Activated naive CD8-positive, alpha-beta T cell treated with anti-CD3 and anti-CD28 coated beads, Interleukin-2, amount 10 ng/mL, durations not matched to agents 7 days and 5 days (primary cell): Measurements from ENCODE around the gene GPR31. TPM values are rescaled to one million over a fixed set of nuclear protein-coding genes. Genes with fewer than 3 reads are reported as not detected.
"Not testable (repeated sequence)": the region's sequence is repeated elsewhere in the genome, so short reads cannot be mapped to it uniquely, and the experiment has no call there.

Experiments used
- ATAC-seq: fragments of 150-1000 bp; cut with Tn5 transposase; one replicate; pipeline ENCODE4 v1.10.0; 2021; ENCODE audit warnings: low read depth, moderate library complexity
- POLR2A ChIA-PET: fragments of 350-600 bp; sonication (Branson Sonifier 250); formaldehyde crosslinking; loops from one replicate; lab custom pipeline; 2021; ENCODE audit warnings: antibody characterized with exemption; lab: Charles Lee
- DNase-seq: peaks from one replicate; pipeline ENCODE4 v3.0.0; 2021
- H3K27ac Mint-ChIP-seq: one replicate; pipeline ENCODE4 v1.8.0; 2022; ENCODE audit warnings: mild to moderate bottlenecking, mixed read lengths
- H3K27me3 Mint-ChIP-seq: one replicate; pipeline ENCODE4 v1.8.0; 2022; ENCODE audit warnings: mild to moderate bottlenecking, moderate library complexity, mixed read lengths
- H3K36me3 Mint-ChIP-seq: one replicate; pipeline ENCODE4 v1.8.0; 2021; ENCODE audit warnings: mild to moderate bottlenecking, mixed read lengths
- H3K4me1 Mint-ChIP-seq: one replicate; pipeline ENCODE4 v1.8.0; 2021; ENCODE audit warnings: mixed read lengths
- H3K4me3 Mint-ChIP-seq: one replicate; pipeline ENCODE4 v1.8.0; 2022; ENCODE audit warnings: mild to moderate bottlenecking, moderate library complexity, mixed read lengths
- H3K9me3 Mint-ChIP-seq: one replicate; pipeline ENCODE4 v1.8.0; 2021; ENCODE audit warnings: mixed read lengths
- total RNA-seq, 2 experiments: library from RNA; stranded (reverse); gene quantifications; one replicate each; pipeline ENCODE4 v1.2.3, GENCODE V29; 2021

Gene GPR31
- total RNA-seq, 2 experiments from 2014 or later = not detected

- POLR2A ChIA-PET, H3K27me3 Mint-ChIP-seq, H3K4me1 Mint-ChIP-seq, H3K9me3 Mint-ChIP-seq, ATAC-seq, H3K36me3 Mint-ChIP-seq, H3K27ac Mint-ChIP-seq, DNase-seq, H3K4me3 Mint-ChIP-seq: not testable (repeated sequence)
Measured at GRCh38 chr6:167181351-167181750, 23.6 kb upstream of the GPR31 start.

GRCh38 chr6:167180086-167180485 is 22.3 kb upstream of the GPR31 start:
- ATAC-seq, POLR2A ChIA-PET: not testable (repeated sequence)

GRCh38 chr6:167178896-167179655 is 21.3 kb upstream of the GPR31 start:
- H3K27ac Mint-ChIP-seq, ATAC-seq, H3K36me3 Mint-ChIP-seq, DNase-seq, POLR2A ChIA-PET, H3K9me3 Mint-ChIP-seq, H3K4me1 Mint-ChIP-seq, H3K27me3 Mint-ChIP-seq, H3K4me3 Mint-ChIP-seq: not testable (repeated sequence)

More at GRCh38 chr6:167180086-167180485, 22.3 kb upstream of the GPR31 start:
- H3K4me1 Mint-ChIP-seq, H3K27ac Mint-ChIP-seq, DNase-seq, H3K4me3 Mint-ChIP-seq, H3K27me3 Mint-ChIP-seq, H3K36me3 Mint-ChIP-seq, H3K9me3 Mint-ChIP-seq: not testable (repeated sequence)

- POLR2A ChIA-PET, H3K4me1 Mint-ChIP-seq, H3K4me3 Mint-ChIP-seq, H3K36me3 Mint-ChIP-seq, DNase-seq, H3K9me3 Mint-ChIP-seq, ATAC-seq, H3K27ac Mint-ChIP-seq, H3K27me3 Mint-ChIP-seq: not testable (repeated sequence)
Measured at GRCh38 chr6:167177271-167177670, 19.5 kb upstream of the GPR31 start.

- DNase-seq, H3K4me1 Mint-ChIP-seq, POLR2A ChIA-PET, H3K4me3 Mint-ChIP-seq, H3K9me3 Mint-ChIP-seq, ATAC-seq, H3K27ac Mint-ChIP-seq, H3K36me3 Mint-ChIP-seq: not testable (repeated sequence)
- peaks cover 13% of the 10 kb centered on the region for H3K27me3 Mint-ChIP-seq
Measured at GRCh38 chr6:167172011-167172410, 14.2 kb upstream of the GPR31 start.

- H3K36me3 Mint-ChIP-seq, H3K4me3 Mint-ChIP-seq, ATAC-seq, H3K27ac Mint-ChIP-seq, H3K4me1 Mint-ChIP-seq, DNase-seq, H3K9me3 Mint-ChIP-seq, POLR2A ChIA-PET: not testable (repeated sequence)
- H3K27me3 Mint-ChIP-seq = peaks cover 16% of the 10 kb centered on the region
Measured at GRCh38 chr6:167171300-167171699, 13.5 kb upstream of the GPR31 start.

GRCh38 chr6:167169867-167170266 is 12.1 kb upstream of the GPR31 start:
- ATAC-seq, H3K4me1 Mint-ChIP-seq, H3K27ac Mint-ChIP-seq, DNase-seq, POLR2A ChIA-PET, H3K36me3 Mint-ChIP-seq, H3K9me3 Mint-ChIP-seq, H3K4me3 Mint-ChIP-seq: not testable (repeated sequence)
- H3K27me3 Mint-ChIP-seq = peaks cover 19% of the 10 kb centered on the region

GRCh38 chr6:167168296-167168695 is 10.5 kb upstream of the GPR31 start:
- POLR2A ChIA-PET, H3K27ac Mint-ChIP-seq, DNase-seq, ATAC-seq, H3K9me3 Mint-ChIP-seq, H3K4me1 Mint-ChIP-seq, H3K36me3 Mint-ChIP-seq, H3K4me3 Mint-ChIP-seq: not testable (repeated sequence)
- H3K27me3 Mint-ChIP-seq = peaks cover 19% of the 10 kb centered on the region

- DNase-seq = not testable (repeated sequence)
Measured at GRCh38 chr6:167167699-167168098, 9.9 kb upstream of the GPR31 start.

GRCh38 chr6:167165858-167166471 is 8.2 kb upstream of the GPR31 start:
- H3K9me3 Mint-ChIP-seq = peaks cover 3% of the 10 kb centered on the region
- ATAC-seq (no peak), DNase-seq (no peak)
- H3K27ac Mint-ChIP-seq = no peak overlapping the region
- H3K4me3 Mint-ChIP-seq = no peak overlapping the region
- H3K36me3 Mint-ChIP-seq = no peaks in the 10 kb centered on the region
- POLR2A ChIA-PET = no interaction called here
- peaks cover 2% of the 10 kb centered on the region for H3K4me1 Mint-ChIP-seq
- peaks cover 17% of the 10 kb centered on the region for H3K27me3 Mint-ChIP-seq

More at GRCh38 chr6:167167699-167168098, 9.9 kb upstream of the GPR31 start:
- H3K4me1 Mint-ChIP-seq, POLR2A ChIA-PET, H3K36me3 Mint-ChIP-seq, H3K4me3 Mint-ChIP-seq, H3K9me3 Mint-ChIP-seq, ATAC-seq, H3K27ac Mint-ChIP-seq: not testable (repeated sequence)
- H3K27me3 Mint-ChIP-seq = peaks cover 19% of the 10 kb centered on the region

GRCh38 chr6:167164261-167164660 is 6.5 kb upstream of the GPR31 start:
- no peak for DNase-seq
- Mint-ChIP-seq H3K9me3 (no peaks in the 10 kb centered on the region), H3K36me3 (no peaks in the 10 kb centered on the region), H3K27ac (no peak overlapping the region), H3K27me3 (peaks cover 23% of the 10 kb centered on the region), H3K4me3 (no peak overlapping the region), H3K4me1 (no peaks in the 10 kb centered on the region)
- no peak for ATAC-seq
- POLR2A ChIA-PET = interaction anchor here (0.5 kb wide), 1 partner anchor 142 kb away, joined by 3 read pairs; no protein-coding TSS in a partner anchor

GRCh38 chr6:167163476-167164011 is 5.8 kb upstream of the GPR31 start:
- Mint-ChIP-seq H3K9me3 (no peaks in the 10 kb centered on the region), H3K4me3 (no peak overlapping the region)

GRCh38 chr6:167162591-167162990 is 4.8 kb upstream of the GPR31 start:
- Mint-ChIP-seq H3K27me3 (peaks cover 23% of the 10 kb centered on the region), H3K36me3 (no peaks in the 10 kb centered on the region), H3K9me3 (no peaks in the 10 kb centered on the region), H3K4me1 (no peaks in the 10 kb centered on the region), H3K27ac (no peak overlapping the region), H3K4me3 (no peak overlapping the region)
- no peak for ATAC-seq
- POLR2A ChIA-PET = no interaction called here
- no peak for DNase-seq

More at GRCh38 chr6:167163476-167164011, 5.8 kb upstream of the GPR31 start:
- H3K27me3 Mint-ChIP-seq = peaks cover 23% of the 10 kb centered on the region
- no peak for DNase-seq
- no peak overlapping the region for H3K27ac Mint-ChIP-seq
- ATAC-seq = no peak
- H3K36me3 Mint-ChIP-seq = no peaks in the 10 kb centered on the region
- POLR2A ChIA-PET = interaction anchor here (0.5 to 0.6 kb wide), 2 partner anchors 141 to 1961 kb away, joined by 3 read pairs; no protein-coding TSS in a partner anchor
- H3K4me1 Mint-ChIP-seq = no peaks in the 10 kb centered on the region
